ENCODE measurements around the gene LRRC4.

LRRC4 gene

GRCh38 chr7:127979113-127979727, 52.0 kb downstream of the LRRC4 start:
- no peak for DNase-seq (ENCODE audit: low read depth, low spot score)

DNA sequence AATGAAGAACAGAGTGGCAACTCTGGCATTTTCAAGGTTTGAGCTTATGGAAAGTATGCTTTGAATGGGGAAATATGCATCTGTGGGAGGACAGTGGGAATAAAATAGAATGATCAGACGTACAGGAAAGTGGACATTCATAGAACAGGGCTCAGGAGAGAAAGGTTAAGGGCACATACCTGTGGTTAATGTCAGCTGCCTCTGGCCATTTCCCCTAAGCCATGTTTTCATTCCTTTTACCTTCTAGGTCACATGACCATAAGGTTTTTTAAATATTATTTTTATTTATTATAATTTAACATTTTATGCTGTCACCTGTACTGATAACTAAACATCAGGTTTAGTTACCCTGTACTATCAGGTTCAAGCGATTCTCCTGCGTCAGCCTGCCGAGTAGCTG, 52.8 kb downstream of the LRRC4 start:
- DNase-seq (ENCODE audit: low read depth, low spot score): no peak

All from ELF-1 (cell line).